Activated T-helper 2 cell treated with anti-CD3 and anti-CD28 coated beads, Interferon-gamma antibody, Interleukin-2, Interleukin-4, amounts not matched to agents 10 μg/mL and 5 μg/mL and 100 μg/mL, durations not matched to agents 14 hours and 24 hours and 36 hours (primary cell): ENCODE measurements around the gene MYL7. TPM values are rescaled to one million over a fixed set of nuclear protein-coding genes. Genes with fewer than 3 reads are reported as not detected.

Experiments used
- DNase-seq: peaks from one replicate; pipeline ENCODE4 v3.0.0; 2021; ENCODE audit warnings: low spot score
- H3K27ac Mint-ChIP-seq: one replicate; pipeline ENCODE4 v1.8.0; 2021; ENCODE audit warnings: mixed read lengths
- H3K27me3 Mint-ChIP-seq: one replicate; pipeline ENCODE4 v1.8.0; 2021; ENCODE audit warnings: low read depth, mixed read lengths
- H3K36me3 Mint-ChIP-seq: one replicate; pipeline ENCODE4 v1.8.0; 2021; ENCODE audit warnings: low read depth, mixed read lengths
- H3K4me1 Mint-ChIP-seq: one replicate; pipeline ENCODE4 v1.8.0; 2021; ENCODE audit warnings: low read depth, mixed read lengths
- H3K4me3 Mint-ChIP-seq: one replicate; pipeline ENCODE4 v1.8.0; 2021; ENCODE audit warnings: low read depth, mild to moderate bottlenecking, moderate library complexity, mixed read lengths
- H3K9me3 Mint-ChIP-seq: one replicate; pipeline ENCODE4 v1.8.0; 2021; ENCODE audit warnings: mixed read lengths
- intact Hi-C: fragments of 100-400 bp; cut with micrococcal nuclease; formaldehyde crosslinking; loops from one replicate; pipeline ENCODE4 v1.15.1; 2023
- total RNA-seq: library from RNA; stranded (reverse); gene quantifications from 2 replicates; pipeline ENCODE4 v1.2.3, GENCODE V29; 2022

MYL7 gene
- total RNA-seq, 1 donor from 2014 or later, result not detected

DNA sequence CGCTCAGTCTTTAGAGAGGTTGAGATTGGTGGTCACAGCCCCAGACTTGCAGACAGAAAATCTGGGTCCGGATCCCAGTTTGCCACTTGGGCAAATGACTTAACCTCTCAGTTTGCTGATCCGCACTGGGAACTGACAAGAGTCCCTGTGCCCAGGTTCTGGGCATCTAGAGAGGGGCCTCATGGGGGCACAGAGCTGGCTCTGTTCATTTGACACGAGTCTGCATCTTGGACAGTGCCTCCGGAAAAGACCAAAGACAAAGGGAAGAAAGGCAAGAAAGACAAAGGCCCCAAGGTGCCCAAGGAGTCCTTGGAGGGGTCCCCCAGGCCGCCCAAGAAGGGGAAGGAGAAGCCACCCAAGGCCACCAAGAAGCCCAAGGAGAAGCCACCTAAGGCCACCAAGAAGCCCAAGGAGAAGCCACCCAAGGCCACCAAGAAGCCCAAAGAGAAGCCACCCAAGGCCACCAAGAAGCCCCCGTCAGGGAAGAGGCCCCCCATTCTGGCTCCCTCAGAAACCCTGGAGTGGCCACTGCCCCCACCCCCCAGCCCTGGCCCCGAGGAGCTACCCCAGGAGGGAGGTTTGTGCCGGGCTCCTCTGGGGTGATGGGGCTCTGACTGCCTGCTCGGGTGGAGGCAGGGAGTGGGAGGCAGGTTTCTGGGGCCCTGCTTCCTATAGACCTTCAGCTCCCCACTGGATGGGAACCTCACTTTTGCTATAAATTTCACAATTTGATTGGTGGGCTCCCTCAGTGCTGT is 34.6 kb downstream of the MYL7 start:
- Mint-ChIP-seq H3K27me3 (peaks cover 5% of the 10 kb centered on the region), H3K27ac (no peak overlapping the region), H3K9me3 (no peaks in the 10 kb centered on the region), H3K36me3 (peaks cover 3% of the 10 kb centered on the region), H3K4me1 (peaks cover 9% of the 10 kb centered on the region), H3K4me3 (peak overlapping the region; percentile 69)
- intact Hi-C loops, result no loop called here
- DNase-seq, result no peak

DNA sequence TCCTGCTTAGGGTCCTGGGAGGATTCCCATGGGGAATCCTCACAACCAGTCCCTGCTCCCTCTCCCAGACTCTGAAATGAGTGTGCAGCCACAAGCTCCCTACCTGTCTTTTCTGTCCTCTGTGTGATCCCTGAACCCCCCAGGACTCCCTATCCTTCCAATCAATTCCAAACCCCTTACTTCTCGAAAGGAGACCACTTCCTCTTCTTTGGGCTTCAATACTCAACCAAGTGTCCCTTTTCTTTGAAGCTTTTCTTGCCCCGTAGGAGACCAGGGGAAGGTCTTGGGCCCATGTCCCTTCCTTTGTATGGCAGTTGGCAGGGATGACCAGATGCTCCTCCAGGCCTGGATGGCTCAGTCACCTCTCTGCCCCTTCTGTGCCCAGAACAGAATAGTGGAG is 35.3 kb downstream of the MYL7 start:
- peaks cover 3% of the 10 kb centered on the region for H3K36me3 Mint-ChIP-seq
- H3K4me3 Mint-ChIP-seq, result peak overlapping the region; percentile 69
- H3K4me1 Mint-ChIP-seq, result peaks cover 9% of the 10 kb centered on the region
- peak overlapping the region; percentile 38 for H3K27ac Mint-ChIP-seq
- no peak for DNase-seq
- intact Hi-C loops, result no loop called here
- H3K27me3 Mint-ChIP-seq, result peaks cover 5% of the 10 kb centered on the region
- H3K9me3 Mint-ChIP-seq, result no peaks in the 10 kb centered on the region

DNA sequence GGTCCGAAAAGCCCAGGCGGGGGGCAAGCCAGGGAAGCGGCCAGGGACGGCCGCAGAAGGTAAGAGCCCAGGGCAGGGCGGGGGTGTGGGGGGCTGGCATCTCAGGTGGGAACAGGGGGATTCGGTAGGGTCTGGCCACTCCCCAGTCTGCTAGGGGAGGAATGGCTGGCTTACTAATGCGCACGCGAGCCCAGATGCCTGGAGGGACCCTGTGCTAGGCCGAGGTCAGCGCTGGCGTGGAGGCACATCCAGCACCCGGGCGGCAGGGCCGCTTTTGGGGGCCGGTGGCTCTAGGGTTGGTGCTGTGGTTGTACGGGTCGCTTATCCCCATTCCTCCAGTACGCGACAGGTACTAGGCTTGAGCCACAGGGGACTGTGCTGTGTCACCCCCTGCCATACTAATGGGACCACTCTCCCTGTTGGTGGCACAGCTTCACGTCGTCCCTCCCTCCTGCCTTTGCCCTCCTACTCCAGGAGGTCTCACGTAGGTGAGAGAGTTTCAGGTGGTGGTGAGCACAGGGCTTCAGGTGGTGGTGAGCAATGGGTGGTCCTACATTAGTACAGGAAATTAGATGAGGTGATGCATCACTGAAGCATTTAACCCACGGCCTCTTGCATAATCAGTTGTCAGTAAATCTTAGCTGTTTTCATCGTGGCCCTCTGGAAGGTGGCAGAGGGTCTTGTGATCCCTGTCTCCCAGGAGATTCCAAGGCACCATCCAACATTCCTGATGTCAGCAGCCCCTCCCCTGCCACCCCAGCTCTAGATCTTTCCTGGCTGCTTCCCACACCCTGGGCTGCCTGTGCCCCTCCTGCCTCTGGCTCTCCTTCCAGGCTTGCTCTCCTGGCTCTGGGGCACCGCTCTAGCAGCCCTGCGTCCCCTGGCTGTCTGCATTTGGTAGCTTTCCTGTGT is 36.0 kb downstream of the MYL7 start:
- Mint-ChIP-seq H3K9me3 (no peaks in the 10 kb centered on the region), H3K36me3 (peaks cover 3% of the 10 kb centered on the region), H3K4me1 (peaks cover 9% of the 10 kb centered on the region), H3K4me3 (peak overlapping the region; percentile 79), H3K27ac (peak overlapping the region; percentile 38), H3K27me3 (peaks cover 5% of the 10 kb centered on the region)
- intact Hi-C loops, result no loop called here
- no peak for DNase-seq

DNA sequence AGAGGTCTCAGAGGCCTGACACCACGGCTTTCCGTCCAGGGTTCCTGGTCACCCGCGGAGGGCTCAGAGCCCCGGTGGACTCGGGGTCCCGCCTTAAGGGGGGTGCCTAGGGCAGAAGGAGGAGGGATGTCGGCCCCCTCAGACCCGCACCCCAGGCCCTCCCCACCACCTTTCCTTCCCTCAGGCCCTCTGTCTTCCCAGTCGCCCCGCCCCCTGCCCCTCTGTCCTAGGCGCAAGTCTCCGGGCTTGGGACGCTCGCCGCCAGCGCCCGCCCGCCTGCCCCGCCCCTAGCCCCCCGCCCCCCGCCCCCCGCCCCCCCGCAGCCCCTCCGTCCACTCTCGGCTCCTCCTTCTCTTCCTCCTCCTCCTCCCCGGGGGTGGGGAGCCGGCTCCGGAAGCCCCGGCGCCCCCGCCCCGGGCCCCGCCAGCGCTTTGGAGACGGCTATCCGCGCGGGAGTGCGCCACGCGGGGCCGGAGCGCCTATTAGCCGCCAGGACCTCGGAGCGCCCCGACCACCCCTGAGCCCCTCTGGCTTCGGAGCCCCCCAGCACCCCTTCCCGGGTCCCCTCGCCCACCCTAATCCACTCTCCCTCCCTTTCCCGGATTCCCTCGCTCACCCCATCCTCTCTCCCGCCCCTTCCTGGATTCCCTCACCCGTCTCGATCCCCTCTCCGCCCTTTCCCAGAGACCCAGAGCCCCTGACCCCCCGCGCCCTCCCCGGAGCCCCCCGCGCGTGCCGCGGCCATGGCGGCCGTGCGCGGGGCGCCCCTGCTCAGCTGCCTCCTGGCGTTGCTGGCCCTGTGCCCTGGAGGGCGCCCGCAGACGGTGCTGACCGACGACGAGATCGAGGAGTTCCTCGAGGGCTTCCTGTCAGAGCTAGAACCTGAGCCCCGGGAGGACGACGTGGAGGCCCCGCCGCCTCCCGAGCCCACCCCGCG is 36.9 kb downstream of the MYL7 start, which contains the start of gene AEBP1:
Gene AEBP1 (plus strand): TSS at position 423 of the 937 bp plus-strand sequence. CDS start 321 bp downstream, at position 744.
- Mint-ChIP-seq H3K4me3 (peak within 1 kb of the TSS; percentile 79), H3K36me3 (peaks cover 3% of the 10 kb centered on the region), H3K9me3 (no peaks in the 10 kb centered on the region), H3K27ac (peak within 1 kb of the TSS; percentile 38), H3K27me3 (peaks cover 5% of the 10 kb centered on the region), H3K4me1 (peaks cover 11% of the 10 kb centered on the region)
- no peak for DNase-seq
- intact Hi-C loops, result no loop called here

DNA sequence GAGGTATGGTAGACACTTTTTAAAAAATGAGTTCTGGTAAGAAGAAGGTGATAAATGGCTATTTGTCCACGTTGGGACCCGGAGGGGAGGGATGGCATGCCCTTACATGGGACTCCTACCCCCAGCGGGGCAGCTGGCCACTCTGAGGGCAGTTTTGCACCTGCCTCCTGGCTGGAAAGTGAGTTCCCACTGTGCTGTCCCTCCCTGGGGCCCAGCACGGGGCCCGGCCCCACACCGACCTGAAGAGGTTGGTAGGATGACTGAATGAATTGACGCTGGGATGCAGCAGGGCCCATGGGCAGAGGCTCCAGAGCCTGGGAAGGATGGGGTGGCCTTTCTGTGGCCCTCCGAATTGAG is 37.6 kb downstream of the MYL7 start:
- intact Hi-C loops, result no loop called here
- peak overlapping the region; percentile 38 for H3K27ac Mint-ChIP-seq

DNA sequence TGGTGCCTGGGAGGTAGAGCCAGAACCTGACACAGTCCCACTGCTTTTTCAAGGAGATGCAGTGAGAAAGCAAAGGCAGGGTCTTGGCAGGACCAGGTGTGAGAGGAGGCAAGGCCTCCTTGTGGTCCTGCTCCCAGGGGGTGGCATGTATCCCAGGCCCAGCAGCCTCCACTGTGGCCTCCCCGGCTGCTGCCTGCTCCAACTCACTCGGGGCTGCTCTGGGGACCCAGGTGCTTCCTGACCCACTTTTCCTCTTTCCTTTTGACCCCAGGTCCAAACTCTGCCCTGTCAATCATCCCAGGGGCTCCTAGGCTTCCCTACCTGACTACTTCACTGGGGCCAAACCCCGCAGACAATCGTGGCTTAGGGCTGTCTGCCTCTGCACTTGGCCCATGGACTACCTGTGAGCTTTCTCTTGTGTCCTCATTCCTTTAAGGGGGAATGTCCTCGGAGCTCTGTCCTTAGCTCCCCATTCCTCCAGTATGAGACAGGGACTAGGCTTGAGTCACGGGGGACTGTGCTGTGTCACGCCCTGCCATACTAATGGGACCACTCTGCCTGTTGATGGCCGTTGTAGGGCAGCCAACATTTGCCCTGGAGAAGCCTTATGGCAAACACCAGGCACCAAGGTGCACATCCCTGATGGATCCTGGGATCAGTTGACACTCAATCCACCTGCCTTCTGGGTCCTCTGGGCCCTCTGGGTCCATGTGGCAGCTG is 38.1 kb downstream of the MYL7 start:
- Mint-ChIP-seq H3K27ac (peak overlapping the region; percentile 38), H3K36me3 (no peaks in the 10 kb centered on the region), H3K27me3 (peaks cover 5% of the 10 kb centered on the region), H3K4me3 (peak overlapping the region; percentile 75), H3K9me3 (no peaks in the 10 kb centered on the region), H3K4me1 (peaks cover 13% of the 10 kb centered on the region)
- intact Hi-C loops, result no loop called here
- DNase-seq, result no peak

More for the DNA sequence above, 37.6 kb downstream of the MYL7 start:
- DNase-seq, result no peak
- Mint-ChIP-seq H3K9me3 (no peaks in the 10 kb centered on the region), H3K4me3 (peak overlapping the region; percentile 75), H3K36me3 (peaks cover 3% of the 10 kb centered on the region), H3K27me3 (peaks cover 5% of the 10 kb centered on the region), H3K4me1 (peaks cover 11% of the 10 kb centered on the region)

DNA sequence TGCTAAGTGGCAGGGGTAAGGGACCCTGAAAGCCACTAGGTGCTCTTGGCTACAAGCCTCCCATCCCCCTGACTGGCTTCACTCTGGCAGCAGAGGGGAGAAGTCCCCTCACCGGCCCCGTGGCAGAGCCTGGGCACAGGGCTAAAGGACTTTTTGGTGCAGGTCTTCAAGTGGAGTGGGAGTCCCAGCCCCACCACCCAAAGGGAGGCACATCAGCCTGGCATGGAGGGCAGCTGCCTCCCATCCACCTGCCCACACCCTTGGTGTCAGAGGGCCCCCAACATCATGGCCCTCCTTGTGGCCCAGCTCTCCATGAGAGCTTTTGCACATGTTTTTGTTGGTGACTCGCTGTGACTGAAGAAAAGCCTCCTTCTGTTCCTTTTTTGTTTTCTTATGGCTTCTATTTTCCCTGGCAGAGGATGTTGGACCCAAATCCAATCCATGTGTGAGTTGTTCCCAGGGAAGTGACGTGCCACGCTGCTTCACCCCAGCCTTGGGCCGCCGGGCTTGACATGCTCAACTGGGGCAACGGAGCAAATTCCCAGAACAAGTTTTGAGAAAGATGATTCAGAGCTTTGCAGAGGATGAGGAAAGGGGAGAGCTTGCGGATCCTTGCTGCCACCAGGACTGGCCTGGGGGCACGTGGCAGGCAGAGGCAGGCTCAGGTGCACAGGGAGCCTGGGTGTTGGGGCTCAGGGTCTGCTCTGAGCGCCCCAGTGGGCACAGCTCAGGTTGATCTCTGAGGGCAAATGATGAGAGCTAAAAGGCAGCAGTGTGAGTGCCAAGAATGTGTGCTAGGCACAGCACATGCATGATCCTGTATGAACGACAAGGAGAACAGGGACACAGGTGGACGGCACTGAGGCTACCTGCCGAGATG is 38.9 kb downstream of the MYL7 start:
- Mint-ChIP-seq H3K27ac (no peak overlapping the region), H3K36me3 (no peaks in the 10 kb centered on the region), H3K4me3 (no peak overlapping the region), H3K9me3 (no peaks in the 10 kb centered on the region), H3K27me3 (peaks cover 5% of the 10 kb centered on the region), H3K4me1 (peaks cover 21% of the 10 kb centered on the region)
- DNase-seq, result no peak
- intact Hi-C loops, result no loop called here

DNA sequence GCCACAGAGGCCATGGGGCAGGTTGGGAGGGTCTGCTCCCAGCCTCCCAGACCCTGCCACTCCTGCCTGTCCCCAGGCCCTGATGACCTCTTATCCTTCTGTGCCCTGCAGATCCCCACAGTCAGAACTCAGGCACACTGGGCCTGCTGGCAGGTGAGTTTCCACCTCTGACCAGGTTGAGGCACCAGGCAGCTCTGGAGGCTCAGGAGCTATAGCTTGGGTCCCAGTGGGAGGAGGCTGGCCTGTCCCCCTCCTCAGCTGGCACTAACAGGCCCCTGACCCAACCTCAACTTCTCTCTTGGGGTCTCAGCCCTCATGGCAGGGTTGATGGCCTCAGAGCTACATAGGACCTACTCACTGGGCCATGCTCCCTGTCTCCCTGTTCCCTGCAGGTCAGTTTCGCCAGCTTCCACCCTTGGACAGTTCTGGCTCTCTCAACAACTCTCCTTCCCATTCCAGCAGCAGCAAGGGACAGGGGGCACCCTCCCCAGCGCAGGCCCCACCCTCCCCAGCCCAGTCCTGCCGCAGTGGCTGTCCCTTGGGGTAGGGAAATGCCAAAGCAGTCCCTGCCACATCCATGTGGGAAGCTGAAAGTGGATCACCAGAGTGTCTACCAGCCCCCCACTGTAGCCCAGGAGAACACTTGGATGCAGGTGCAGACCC is 39.7 kb downstream of the MYL7 start:
- no peak overlapping the region for H3K4me3 Mint-ChIP-seq
- no peaks in the 10 kb centered on the region for H3K36me3 Mint-ChIP-seq
- no peaks in the 10 kb centered on the region for H3K9me3 Mint-ChIP-seq
- H3K27ac Mint-ChIP-seq, result no peak overlapping the region
- H3K4me1 Mint-ChIP-seq, result peaks cover 29% of the 10 kb centered on the region
- intact Hi-C loops, result no loop called here
- peaks cover 5% of the 10 kb centered on the region for H3K27me3 Mint-ChIP-seq
- DNase-seq, result no peak

DNA sequence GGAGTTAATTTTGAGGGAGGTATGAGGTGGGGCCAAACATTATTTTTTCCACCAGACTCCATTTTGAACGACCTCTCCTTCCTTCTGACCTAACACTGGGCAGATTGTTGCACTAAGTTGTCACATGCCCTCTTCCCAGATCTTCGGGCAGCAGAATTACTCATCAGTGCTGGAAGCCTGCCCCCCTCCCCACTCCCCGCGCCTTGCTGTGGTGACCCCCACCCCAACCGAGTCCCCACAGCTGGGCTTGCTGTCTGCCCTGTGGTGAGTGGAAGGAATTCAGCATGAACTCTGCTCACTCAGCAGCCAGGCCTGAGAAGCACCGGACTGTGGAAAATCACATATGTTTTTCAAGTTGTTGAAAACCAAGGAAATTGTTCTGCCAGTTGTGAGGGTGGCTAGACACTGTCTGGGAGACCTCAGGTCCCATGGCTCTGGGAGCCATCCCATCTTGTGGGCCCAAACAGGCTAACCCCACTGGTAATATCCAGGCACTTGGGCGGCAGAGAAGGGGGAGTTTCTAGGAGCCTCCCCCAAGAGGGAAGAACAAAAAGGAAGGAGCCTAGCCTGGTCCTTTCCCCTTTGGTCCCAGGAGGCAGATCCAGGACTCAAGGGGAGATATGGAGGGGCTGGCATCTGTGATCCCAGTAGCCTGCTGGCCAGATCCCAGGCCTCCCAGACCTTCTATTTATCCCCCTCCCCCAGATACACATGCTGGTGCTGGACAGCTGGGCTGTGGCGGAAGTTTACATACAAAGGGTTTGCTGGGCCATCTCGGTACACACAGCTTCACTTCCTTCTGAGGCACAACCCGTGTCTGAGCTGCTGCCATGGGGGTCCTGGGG is 40.5 kb downstream of the MYL7 start:
- Mint-ChIP-seq H3K4me1 (peaks cover 26% of the 10 kb centered on the region), H3K27me3 (peaks cover 5% of the 10 kb centered on the region), H3K9me3 (no peaks in the 10 kb centered on the region), H3K4me3 (no peak overlapping the region), H3K36me3 (no peaks in the 10 kb centered on the region), H3K27ac (no peak overlapping the region)
- intact Hi-C loops, result no loop called here
- DNase-seq, result no peak

DNA sequence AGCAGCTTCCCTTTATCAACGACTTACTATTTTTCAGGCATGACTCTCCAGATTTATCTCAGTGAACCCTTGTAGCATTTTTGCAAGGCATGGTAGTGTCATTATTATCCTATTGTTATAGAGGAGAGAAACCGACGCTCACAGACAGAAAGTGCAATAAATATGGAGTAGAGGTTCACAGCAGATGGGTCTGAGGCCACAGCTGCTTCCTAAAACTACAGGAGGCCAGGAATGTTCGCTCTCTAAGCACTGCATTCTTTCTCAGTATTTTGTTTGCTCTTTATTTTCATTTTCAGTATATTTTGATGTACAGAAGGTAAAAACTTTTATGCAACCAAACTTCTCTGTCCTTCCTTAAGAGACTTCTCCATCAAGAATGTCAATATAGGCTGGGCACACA is 41.5 kb downstream of the MYL7 start:
- no peak for DNase-seq
- Mint-ChIP-seq H3K4me3 (no peak overlapping the region), H3K27me3 (peaks cover 3% of the 10 kb centered on the region), H3K36me3 (no peaks in the 10 kb centered on the region), H3K4me1 (peaks cover 24% of the 10 kb centered on the region), H3K9me3 (no peaks in the 10 kb centered on the region), H3K27ac (no peak overlapping the region)
- intact Hi-C loops, result no loop called here
